COR-L47 (cell line): ENCODE measurements around the gene ZIM2.

Experiments
- DNase-seq: peaks from one replicate; lab custom pipeline; 2025; lab: John Stamatoyannopoulos, UW

Gene ZIM2

GRCh38 chr19:56806639-56807038 is 33.9 kb downstream of the ZIM2 start:
- no peak for DNase-seq

GRCh38 chr19:56778351-56778750 is 62.2 kb downstream of the ZIM2 start:
- no peak for DNase-seq

GRCh38 chr19:56769650-56770049 is 70.9 kb downstream of the ZIM2 start:
- no peak for DNase-seq

GRCh38 chr19:56765137-56765536 is 75.4 kb downstream of the ZIM2 start:
- no peak for DNase-seq

- DNase-seq = no peak
These were observed 76.3 kb downstream of the ZIM2 start for GRCh38 chr19:56764196-56764695.

GRCh38 chr19:56760842-56761241 is 79.7 kb downstream of the ZIM2 start:
- no peak for DNase-seq

GRCh38 chr19:56759531-56759930 is 81.0 kb downstream of the ZIM2 start:
- no peak for DNase-seq

GRCh38 chr19:56751078-56751489 is 89.4 kb downstream of the ZIM2 start:
- no peak for DNase-seq

- DNase-seq = no peak
These were observed 89.9 kb downstream of the ZIM2 start for GRCh38 chr19:56750658-56751057.

- no peak for DNase-seq
These were observed 92.1 kb downstream of the ZIM2 start for GRCh38 chr19:56748378-56748777.

- DNase-seq = no peak
These were observed 94.2 kb downstream of the ZIM2 start for GRCh38 chr19:56746367-56746766.

GRCh38 chr19:56740501-56740900 is 100.0 kb downstream of the ZIM2 start:
- no peak for DNase-seq

- DNase-seq = no peak
These were observed 104.0 kb downstream of the ZIM2 start for GRCh38 chr19:56736571-56736970.

GRCh38 chr19:56732976-56733375 is 107.5 kb downstream of the ZIM2 start:
- no peak for DNase-seq

- DNase-seq = no peak
These were observed 112.8 kb downstream of the ZIM2 start for GRCh38 chr19:56727677-56728076.

- DNase-seq = no peak
These were observed 114.6 kb downstream of the ZIM2 start for GRCh38 chr19:56725829-56726424.
